ENCODE results near the gene ASIC4.

Gene ASIC4

GRCh38 chr2:219506153-219506801, 8.0 kb upstream of the ASIC4 start:
- H3K9ac ChIP-seq: no peak overlapping the region
- no peak for TF ChIP-seq Cebpa-rat (IDR thresholded peaks at IDR 0.05)
- H3K36me3 ChIP-seq: peaks cover 41% of the 10 kb centered on the region
- no peaks in the 10 kb centered on the region for H3K9me3 ChIP-seq
- H3K4me3 ChIP-seq: no peak overlapping the region
- no peak overlapping the region; the same call in 1 of the 2 replicates for H3K27ac ChIP-seq
- H3K27me3 ChIP-seq: no peaks in the 10 kb centered on the region
- no peaks in the 10 kb centered on the region for H4K20me1 ChIP-seq
- no peak overlapping the region for H3K4me2 ChIP-seq
- peaks cover 34% of the 10 kb centered on the region for H3K4me1 ChIP-seq

DNA sequence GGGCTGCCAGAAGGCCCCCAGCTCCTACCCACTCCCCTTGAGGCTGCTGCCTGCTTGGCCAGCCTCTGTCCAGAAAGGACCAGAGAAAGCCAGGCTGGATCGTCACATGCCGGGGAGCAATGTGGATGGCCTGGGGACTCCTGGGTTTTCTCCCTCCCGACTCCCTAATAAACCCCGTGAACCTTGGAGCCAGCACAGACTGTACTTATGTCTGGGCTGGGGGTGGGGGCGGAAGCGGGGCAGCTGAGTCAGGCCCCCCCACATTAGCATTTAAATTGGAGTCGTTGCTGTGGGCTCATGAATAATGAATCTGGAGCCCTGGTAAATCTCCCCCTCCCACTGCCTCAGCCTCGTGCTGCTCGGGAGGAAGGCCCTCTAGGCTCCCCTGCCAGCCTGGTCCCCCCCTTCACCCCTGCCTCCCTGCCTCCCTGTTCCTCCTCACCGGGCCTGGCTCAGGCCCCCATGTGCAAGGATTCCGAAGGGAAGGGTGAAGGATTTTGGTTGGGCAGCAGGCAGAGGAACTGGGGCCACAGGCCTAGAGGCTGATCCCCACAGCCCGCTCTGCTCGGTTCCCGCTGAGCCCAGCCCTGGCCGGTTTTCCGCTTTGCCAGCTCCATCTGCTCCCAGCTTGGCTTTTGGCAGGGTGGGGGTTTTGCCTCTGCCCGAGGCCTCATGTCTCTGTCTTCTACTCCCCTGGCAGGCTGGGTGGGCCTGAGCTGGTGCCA, 7.3 kb upstream of the ASIC4 start:
- peaks cover 39% of the 10 kb centered on the region for H3K36me3 ChIP-seq
- peaks cover 40% of the 10 kb centered on the region for H3K4me1 ChIP-seq
- H3K9ac ChIP-seq: no peak overlapping the region
- H3K4me2 ChIP-seq: no peak overlapping the region
- no peaks in the 10 kb centered on the region for H3K27me3 ChIP-seq
- no peaks in the 10 kb centered on the region for H4K20me1 ChIP-seq
- no peak overlapping the region for H3K4me3 ChIP-seq
- no peak for TF ChIP-seq Cebpa-rat (IDR thresholded peaks at IDR 0.05)
- no peaks in the 10 kb centered on the region for H3K9me3 ChIP-seq
- H3K27ac ChIP-seq: no peak overlapping the region

DNA sequence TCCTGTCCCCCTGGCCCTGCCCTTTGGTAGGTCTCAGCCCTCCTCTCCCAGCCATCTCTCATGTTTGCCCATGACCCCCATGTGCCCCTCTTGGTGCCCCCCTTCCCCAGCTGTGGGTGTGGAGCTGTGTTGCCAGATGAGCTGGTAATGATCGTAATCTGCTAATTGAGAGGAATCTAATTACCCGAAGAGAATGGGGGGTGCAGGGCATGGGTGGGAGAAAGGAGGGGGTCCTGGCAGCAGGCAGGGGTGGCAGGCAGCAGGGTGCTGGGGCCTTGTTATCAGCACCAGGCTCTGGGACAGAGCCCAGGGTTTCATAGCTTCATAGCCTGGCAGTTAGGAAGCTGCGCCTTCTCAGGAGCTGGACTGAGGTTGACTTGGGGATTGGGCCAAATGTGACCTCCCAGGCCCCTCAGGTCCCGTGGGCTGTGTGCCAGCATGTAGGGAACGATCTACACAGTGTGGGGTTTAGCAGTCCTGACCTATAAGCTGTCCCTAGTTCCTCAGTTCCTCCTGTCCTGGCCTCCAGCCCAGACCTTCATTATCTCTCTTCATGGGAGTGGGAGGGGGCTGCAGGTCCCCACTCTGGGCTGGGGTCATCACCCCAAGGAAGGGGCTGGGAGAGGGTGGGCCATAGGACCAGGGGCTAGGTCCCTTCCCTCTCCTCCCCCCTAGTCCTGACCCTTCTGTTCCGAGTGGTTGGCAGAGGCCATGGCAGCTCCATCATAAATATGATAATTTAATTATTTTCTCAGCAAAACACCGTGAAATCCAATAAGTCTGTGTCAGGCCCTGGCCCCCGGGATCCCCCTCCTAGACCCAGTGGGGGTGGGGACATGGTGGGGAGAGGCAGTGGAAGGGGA, 6.5 kb upstream of the ASIC4 start:
- Histone ChIP-seq H3K4me3 (no peak overlapping the region), H3K36me3 (peaks cover 36% of the 10 kb centered on the region), H3K4me1 (peaks cover 48% of the 10 kb centered on the region), H3K9me3 (no peaks in the 10 kb centered on the region), H3K27me3 (no peaks in the 10 kb centered on the region), H3K9ac (no peak overlapping the region), H3K4me2 (peak overlapping the region; percentile 98; the same call in 1 of the 2 replicates), H3K27ac (no peak overlapping the region), H4K20me1 (no peaks in the 10 kb centered on the region)
- TF ChIP-seq Cebpa-rat (IDR thresholded peaks at IDR 0.05): no peak

- peaks cover 36% of the 10 kb centered on the region for H3K36me3 ChIP-seq
- H3K27me3 ChIP-seq: no peaks in the 10 kb centered on the region
- H3K27ac ChIP-seq: no peak overlapping the region
- TF ChIP-seq Cebpa-rat (IDR thresholded peaks at IDR 0.05): no peak
- peak overlapping the region; percentile 98; the same call in 1 of the 2 replicates for H3K4me2 ChIP-seq
- H4K20me1 ChIP-seq: no peaks in the 10 kb centered on the region
- H3K4me3 ChIP-seq: no peak overlapping the region
- peaks cover 54% of the 10 kb centered on the region for H3K4me1 ChIP-seq
- no peak overlapping the region for H3K9ac ChIP-seq
- H3K9me3 ChIP-seq: no peaks in the 10 kb centered on the region
These were observed 5.9 kb upstream of the ASIC4 start for GRCh38 chr2:219508444-219508734.

GRCh38 chr2:219508971-219509779, 5.1 kb upstream of the ASIC4 start:
- Histone ChIP-seq H3K27me3 (no peaks in the 10 kb centered on the region), H4K20me1 (no peaks in the 10 kb centered on the region), H3K4me1 (peaks cover 62% of the 10 kb centered on the region), H3K36me3 (peaks cover 30% of the 10 kb centered on the region), H3K27ac (peak overlapping the region; percentile 19; the same call in 1 of the 2 replicates), H3K4me3 (peak overlapping the region; percentile 41; the same call in 1 of the 2 replicates), H3K4me2 (peak overlapping the region; percentile 98), H3K9me3 (no peaks in the 10 kb centered on the region), H3K9ac (peak overlapping the region; percentile 38; the same call in 1 of the 2 replicates)
- TF ChIP-seq Cebpa-rat (IDR thresholded peaks at IDR 0.05): no peak

GRCh38 chr2:219509780-219510511, 4.3 kb upstream of the ASIC4 start:
- no peaks in the 10 kb centered on the region for H4K20me1 ChIP-seq
- peaks cover 22% of the 10 kb centered on the region; the same call in 1 of the 2 replicates for H3K36me3 ChIP-seq
- H3K9ac ChIP-seq: peak overlapping the region; percentile 38
- no peaks in the 10 kb centered on the region for H3K27me3 ChIP-seq
- H3K27ac ChIP-seq: peak overlapping the region; percentile 49; the same call in 1 of the 2 replicates
- H3K4me1 ChIP-seq: peaks cover 70% of the 10 kb centered on the region
- peak overlapping the region; percentile 98 for H3K4me2 ChIP-seq
- peak overlapping the region; percentile 41; the same call in 1 of the 2 replicates for H3K4me3 ChIP-seq
- no peaks in the 10 kb centered on the region for H3K9me3 ChIP-seq
- no peak for TF ChIP-seq Cebpa-rat (IDR thresholded peaks at IDR 0.05)

DNA sequence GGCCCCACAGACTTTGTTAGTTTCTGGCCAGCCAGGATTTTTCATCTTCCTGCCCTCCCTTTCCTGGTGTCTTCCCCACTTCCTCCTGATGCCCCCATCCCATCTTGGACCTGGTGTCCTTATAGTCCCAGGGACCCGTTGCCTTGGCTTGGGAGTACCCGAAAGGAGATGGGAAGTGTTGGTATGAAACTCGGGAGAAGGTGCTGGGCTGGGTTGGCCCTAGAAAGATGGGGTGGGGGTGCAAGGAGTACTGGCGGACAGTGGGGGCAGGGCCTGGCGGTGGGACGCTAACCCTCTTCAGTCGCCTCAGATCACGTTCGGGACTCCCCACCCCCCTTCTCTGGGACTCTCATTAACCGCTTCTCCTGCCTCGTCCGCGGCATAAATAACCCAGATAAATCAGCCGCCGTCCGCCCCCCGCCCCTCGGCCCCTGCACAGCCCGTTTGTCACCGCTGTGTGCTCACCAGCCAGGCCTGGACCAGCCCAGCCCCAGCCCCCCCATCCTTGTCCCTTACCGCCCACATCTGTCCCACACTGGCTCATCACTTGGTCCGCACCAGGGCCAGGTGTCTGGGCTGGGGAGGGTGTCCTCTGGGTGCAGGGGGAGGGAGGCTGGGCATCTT, 3.7 kb upstream of the ASIC4 start:
- peak overlapping the region; percentile 98 for H3K4me2 ChIP-seq
- no peaks in the 10 kb centered on the region for H4K20me1 ChIP-seq
- no peaks in the 10 kb centered on the region for H3K27me3 ChIP-seq
- H3K27ac ChIP-seq: peak overlapping the region; percentile 49; the same call in 1 of the 2 replicates
- H3K36me3 ChIP-seq: peaks cover 15% of the 10 kb centered on the region; the same call in 1 of the 2 replicates
- peak overlapping the region; percentile 41 for H3K4me3 ChIP-seq
- TF ChIP-seq Cebpa-rat (IDR thresholded peaks at IDR 0.05): no peak
- H3K9ac ChIP-seq: peak overlapping the region; percentile 38
- no peaks in the 10 kb centered on the region for H3K9me3 ChIP-seq
- H3K4me1 ChIP-seq: peaks cover 76% of the 10 kb centered on the region

DNA sequence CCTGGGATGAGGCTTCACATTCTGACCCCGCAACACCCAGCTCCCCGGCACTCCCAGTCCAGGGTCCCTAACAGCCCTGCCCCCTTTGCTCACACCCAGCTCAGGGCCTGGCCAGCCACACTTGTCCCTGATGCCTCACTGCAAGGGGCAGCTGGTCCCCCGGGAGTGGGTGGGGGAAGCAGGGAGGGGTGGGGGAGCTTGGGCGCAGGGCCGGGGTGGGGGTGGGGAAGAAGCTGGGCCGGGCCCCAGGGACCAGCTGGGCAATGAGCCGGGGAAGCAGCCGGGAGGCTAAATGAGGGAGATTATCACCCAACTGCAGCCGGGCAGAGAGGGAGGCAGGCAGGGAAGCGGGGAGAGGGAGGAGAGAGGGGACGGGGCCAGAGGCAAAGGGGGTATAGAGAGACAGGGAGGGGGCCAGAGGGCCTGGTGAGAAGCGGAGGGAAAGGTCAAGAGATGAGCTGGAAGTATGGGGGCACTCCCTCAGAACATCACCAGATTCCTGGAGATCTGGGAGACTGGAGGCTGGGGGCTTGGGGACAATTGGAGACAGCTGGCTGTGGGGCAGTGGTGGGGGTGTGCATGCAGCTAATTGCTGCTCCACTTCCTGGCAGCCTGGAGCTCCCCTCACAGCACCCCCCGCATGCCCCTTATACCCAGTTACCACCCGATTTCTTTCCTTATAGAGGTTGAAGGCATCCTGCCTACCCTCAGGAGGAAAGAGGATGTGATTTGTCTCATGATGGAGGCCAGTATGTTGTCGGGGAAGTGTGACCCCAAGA, 2.5 kb upstream of the ASIC4 start:
- Histone ChIP-seq H3K4me1 (peaks cover 88% of the 10 kb centered on the region), H3K27me3 (no peaks in the 10 kb centered on the region), H3K27ac (peak overlapping the region; percentile 75), H4K20me1 (no peaks in the 10 kb centered on the region), H3K4me2 (peak overlapping the region; percentile 98), H3K9me3 (no peaks in the 10 kb centered on the region), H3K36me3 (peaks cover 4% of the 10 kb centered on the region; the same call in 1 of the 2 replicates), H3K4me3 (peak overlapping the region; percentile 51), H3K9ac (no peak overlapping the region; the same call in 1 of the 2 replicates)
- TF ChIP-seq Cebpa-rat (IDR thresholded peaks at IDR 0.05): no peak
